ENCODE results near the gene CTNS.

The CTNS gene

DNA sequence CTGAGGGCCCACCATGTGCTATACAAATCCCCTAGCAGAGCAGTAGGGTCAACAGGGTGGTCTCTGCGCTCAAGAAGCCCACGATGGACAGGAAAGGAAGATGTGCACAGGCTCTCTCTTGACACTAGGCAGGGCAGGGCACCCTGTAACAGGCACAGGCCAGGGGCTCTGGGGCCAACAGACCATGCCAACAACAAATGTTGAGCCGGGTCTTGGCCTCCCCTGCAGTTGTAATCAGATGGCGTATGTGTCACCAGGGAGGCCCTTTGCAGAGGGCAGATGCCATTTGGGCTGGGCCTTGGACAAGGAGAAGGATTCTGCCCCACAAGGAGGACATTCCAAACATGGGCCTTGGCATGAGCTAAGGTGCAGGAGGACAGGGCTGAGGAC lies 32.7 kb upstream of the CTNS start:
- Mint-ChIP-seq H3K4me1 (no peaks in the 10 kb centered on the region), H3K27ac (no peak overlapping the region), H3K36me3 (peaks cover 4% of the 10 kb centered on the region), H3K9me3 (no peaks in the 10 kb centered on the region), H3K27me3 (no peaks in the 10 kb centered on the region), H3K4me3 (no peak overlapping the region)
- DNase-seq: no peak
- CTCF ChIA-PET: interaction anchor here (1.2 to 5.4 kb wide), 2 partner anchors 41 to 44 kb away, joined by 3 to 40 read pairs; no protein-coding TSS in a partner anchor

DNA sequence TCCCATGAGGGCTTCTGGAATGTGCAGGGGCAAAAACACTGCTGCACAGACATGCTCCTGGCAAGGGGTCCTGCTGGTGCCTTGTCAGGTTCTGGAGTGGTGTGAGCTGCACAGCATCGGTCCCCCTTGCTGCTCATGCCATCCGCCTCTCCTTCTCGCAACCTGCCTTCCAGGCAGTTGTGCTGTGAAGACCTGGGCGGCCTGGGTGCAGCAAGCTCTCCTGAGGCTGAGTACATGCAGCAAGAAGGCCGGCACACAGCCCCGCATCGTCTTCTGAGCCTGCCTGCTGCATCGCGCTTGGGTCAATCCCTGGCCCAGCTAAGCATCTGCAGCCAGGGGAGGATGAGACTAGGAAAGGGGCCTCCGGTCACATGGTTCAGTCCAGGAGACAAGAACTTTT lies 26.9 kb upstream of the CTNS start:
- Mint-ChIP-seq H3K36me3 (peaks cover 13% of the 10 kb centered on the region), H3K4me1 (no peaks in the 10 kb centered on the region), H3K9me3 (no peaks in the 10 kb centered on the region), H3K27me3 (no peaks in the 10 kb centered on the region), H3K4me3 (no peak overlapping the region), H3K27ac (no peak overlapping the region)
- CTCF ChIA-PET: no interaction called here
- no peak for DNase-seq

DNA sequence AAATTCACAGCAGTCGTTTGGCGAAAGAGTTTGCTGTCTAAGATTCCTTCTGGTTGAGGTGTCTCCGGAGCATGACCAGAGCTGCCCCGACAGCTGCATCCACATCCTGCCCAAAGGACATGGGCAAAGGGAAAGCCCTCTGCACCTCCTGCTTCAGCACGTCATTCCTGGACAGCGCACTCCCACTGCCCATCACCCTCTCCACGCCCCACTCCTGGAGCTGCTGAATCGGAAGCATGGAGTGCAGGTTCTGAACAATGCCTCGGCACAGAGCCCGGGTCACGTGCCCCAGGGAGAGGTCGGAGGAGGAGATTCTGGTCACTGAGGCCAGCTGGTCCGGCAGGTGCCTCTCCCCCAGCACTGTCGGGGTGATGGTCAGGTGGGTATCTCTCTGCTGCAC lies 26.0 kb upstream of the CTNS start:
- H3K27me3 Mint-ChIP-seq: no peaks in the 10 kb centered on the region

DNA sequence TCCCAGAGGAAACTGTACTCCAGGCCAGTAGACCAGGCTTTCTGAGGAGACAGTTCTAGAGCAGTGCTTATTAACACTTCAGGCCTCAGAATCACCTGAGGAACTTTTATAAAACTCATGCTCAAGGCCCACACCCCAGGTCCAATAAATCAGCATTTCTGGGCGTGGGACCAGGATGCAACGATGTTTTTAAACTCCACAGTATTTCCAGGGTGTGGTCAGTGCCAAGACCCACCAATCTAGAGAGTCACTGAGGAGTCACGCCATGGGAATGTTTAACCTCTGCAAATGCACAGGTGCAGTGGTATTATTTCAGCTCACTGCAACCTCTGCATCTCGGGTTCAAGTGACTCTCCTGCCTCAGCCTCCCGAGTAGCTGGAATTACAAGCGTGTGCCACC lies 23.4 kb upstream of the CTNS start:
- no peak for DNase-seq
- Mint-ChIP-seq H3K4me3 (no peak overlapping the region), H3K36me3 (peaks cover 40% of the 10 kb centered on the region), H3K4me1 (no peaks in the 10 kb centered on the region), H3K27ac (no peak overlapping the region), H3K9me3 (peaks cover 2% of the 10 kb centered on the region), H3K27me3 (no peaks in the 10 kb centered on the region)
- CTCF ChIA-PET: interaction anchor here (1.4 kb wide), 1 partner anchor 10 kb away, joined by 4 read pairs; no protein-coding TSS in a partner anchor

More for the DNA sequence above, 26.0 kb upstream of the CTNS start:
- Mint-ChIP-seq H3K4me3 (no peak overlapping the region), H3K36me3 (peaks cover 21% of the 10 kb centered on the region), H3K27ac (no peak overlapping the region), H3K9me3 (no peaks in the 10 kb centered on the region), H3K4me1 (no peaks in the 10 kb centered on the region)
- no peak for DNase-seq
- CTCF ChIA-PET: no interaction called here

DNA sequence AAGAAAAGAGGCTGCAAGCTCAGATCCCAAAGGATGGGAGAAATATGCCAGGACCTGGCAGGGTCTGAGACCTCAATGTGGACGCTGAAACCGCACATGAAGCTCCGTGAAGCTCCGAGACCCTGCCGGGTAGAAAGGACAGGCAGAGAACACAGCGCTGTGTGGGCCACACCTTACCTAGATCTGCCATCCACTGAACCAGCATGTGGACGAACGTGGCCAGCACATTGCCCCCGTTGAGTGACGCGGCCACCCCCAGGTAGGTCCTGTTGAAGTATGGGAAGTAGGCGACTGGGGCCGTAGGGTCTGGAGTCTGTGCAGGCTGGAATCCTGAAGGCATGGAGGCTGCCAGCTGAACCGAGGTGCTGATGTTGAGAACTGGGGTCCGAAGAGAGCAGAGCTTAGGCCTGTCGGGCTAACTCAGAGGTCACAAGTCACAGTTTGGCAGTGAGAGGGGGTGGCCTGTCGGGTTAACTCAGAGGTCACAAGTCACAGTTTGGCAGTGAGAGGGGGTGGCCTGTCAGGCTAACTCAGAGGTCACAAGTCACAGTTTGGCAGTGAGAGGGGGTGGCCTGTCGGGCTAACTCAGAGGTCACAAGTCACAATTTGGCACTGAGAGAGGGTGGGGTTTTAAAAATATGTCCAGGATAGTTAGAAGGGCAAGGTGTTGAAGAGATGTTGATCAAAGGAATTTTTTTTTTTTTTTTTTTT lies 21.2 kb upstream of the CTNS start:
- H3K36me3 Mint-ChIP-seq: peaks cover 50% of the 10 kb centered on the region
- H3K4me1 Mint-ChIP-seq: no peaks in the 10 kb centered on the region
- DNase-seq: no peak
- CTCF ChIA-PET: no interaction called here
- H3K27me3 Mint-ChIP-seq: no peaks in the 10 kb centered on the region
- no peak overlapping the region for H3K4me3 Mint-ChIP-seq
- peaks cover 2% of the 10 kb centered on the region for H3K9me3 Mint-ChIP-seq
- no peak overlapping the region for H3K27ac Mint-ChIP-seq

DNA sequence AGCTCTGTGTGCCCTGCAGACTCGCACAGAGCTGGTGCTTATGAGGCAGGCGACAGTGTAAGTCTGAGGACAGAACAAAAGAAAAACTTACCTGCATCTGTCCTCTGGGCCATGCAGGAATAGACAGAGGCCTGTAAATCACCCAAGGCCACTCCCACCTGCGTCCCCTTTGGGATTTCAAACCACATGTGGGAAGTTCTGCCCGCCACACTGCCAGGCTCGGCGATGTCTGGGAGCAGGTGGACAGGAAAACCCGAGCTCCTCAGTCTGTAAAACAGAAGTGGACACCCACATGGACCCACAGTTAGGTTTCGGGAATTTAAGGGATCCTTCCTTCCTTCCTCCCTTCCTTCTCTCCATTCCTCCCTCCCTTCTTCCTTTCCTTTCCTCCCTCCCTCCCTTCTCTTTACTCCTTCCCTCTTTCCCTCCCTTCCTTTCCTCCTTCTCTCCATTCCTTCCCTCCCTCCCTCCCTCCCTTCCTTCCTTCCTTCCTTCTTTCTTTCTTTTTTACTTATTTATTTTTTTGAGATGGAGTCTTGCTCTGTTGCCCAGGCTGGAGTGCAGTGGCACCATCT lies 15.3 kb upstream of the CTNS start:
- H3K4me3 Mint-ChIP-seq: no peak overlapping the region
- CTCF ChIA-PET: no interaction called here
- peaks cover 2% of the 10 kb centered on the region for H3K9me3 Mint-ChIP-seq
- H3K36me3 Mint-ChIP-seq: peaks cover 37% of the 10 kb centered on the region
- H3K27me3 Mint-ChIP-seq: no peaks in the 10 kb centered on the region
- DNase-seq: no peak
- no peak overlapping the region for H3K27ac Mint-ChIP-seq
- H3K4me1 Mint-ChIP-seq: no peaks in the 10 kb centered on the region

DNA sequence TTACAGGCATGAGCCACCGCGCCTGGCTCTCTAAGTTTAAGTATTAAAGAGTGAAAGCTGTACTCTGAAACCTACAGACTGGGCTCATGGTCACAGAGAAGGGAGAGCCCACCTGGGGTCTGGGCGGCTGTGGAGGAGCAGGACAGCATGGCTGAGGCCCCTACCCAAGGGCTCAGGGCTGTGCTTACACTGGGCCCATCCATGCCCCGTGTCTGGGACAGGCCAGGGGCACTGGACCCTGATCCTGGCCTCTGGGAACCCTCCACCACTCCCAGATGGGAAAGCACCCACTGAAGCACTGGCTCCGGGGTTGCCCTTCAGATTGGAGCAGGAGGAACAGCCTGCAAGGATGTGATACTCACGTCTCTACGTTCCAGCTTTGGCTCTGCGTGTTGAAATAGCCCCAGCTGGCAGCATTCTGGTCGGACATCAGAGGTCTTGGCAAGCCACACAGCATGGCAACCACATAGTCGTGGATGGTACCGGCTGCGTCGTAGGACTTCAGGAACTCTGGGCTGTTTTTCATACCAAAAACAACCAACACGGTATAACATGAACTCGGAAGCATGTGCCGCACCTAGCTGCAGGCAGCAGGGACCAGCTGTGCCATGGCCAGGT lies 13.5 kb upstream of the CTNS start:
- H3K27me3 Mint-ChIP-seq: no peaks in the 10 kb centered on the region
- no peak overlapping the region for H3K27ac Mint-ChIP-seq
- peaks cover 26% of the 10 kb centered on the region for H3K36me3 Mint-ChIP-seq
- no peak overlapping the region for H3K4me3 Mint-ChIP-seq
- CTCF ChIA-PET: interaction anchor here (0.7 to 1.3 kb wide), 2 partner anchors 14 to 22 kb away, joined by 3 read pairs; partner anchors contain the start of gene CTNS
- H3K4me1 Mint-ChIP-seq: no peaks in the 10 kb centered on the region
- no peaks in the 10 kb centered on the region for H3K9me3 Mint-ChIP-seq
- no peak for DNase-seq

DNA sequence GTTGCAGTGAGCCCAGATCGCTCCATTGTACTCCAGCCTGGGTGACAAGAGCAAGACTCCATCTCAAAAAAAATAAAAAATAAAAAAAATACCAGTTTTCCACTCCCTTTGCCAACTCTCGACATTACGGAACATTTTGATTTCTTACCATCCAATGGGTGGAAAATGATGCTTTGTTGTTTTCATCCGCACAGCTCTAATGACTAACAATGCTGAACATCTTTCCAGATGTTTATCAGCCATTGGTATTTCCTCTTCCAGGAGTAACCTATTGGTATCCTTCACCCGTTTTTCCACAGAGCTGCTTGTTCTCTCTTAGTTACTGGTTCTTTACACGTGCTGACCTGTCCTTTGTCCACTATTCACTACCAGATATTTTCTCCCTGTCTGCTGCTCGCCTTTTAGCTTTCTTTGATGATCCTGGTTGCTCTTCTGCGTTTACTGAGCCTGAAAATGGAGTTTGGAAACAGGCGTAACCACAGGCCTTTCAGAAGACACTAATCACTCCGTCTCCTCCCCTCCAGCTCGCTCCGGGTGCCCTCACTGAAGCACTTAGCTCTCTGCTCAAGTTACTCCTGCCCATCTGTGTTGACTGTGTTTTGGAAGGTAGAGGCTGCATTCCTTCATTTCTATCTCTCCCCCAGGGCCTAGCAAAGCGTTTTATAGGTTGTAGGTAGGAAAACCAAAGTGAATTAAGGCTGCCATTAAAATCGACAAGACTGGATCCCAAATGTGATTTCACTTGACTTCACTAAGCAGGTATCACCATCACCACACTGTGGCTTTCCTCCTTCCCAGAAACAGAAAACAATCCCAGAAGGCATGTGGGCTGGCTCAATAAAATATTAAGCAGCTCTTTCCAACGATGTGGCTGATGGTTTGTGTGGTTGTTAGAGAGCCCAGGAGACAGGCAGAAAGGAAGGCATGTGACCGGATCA lies 9.5 kb upstream of the CTNS start:
- H3K4me3 Mint-ChIP-seq: no peak overlapping the region
- H3K36me3 Mint-ChIP-seq: peaks cover 18% of the 10 kb centered on the region
- no peak overlapping the region for H3K27ac Mint-ChIP-seq
- CTCF ChIA-PET: interaction anchor here (0.9 kb wide), 1 partner anchor 21 kb away, joined by 3 read pairs; no protein-coding TSS in a partner anchor
- no peaks in the 10 kb centered on the region for H3K27me3 Mint-ChIP-seq
- no peaks in the 10 kb centered on the region for H3K4me1 Mint-ChIP-seq
- DNase-seq: no peak
- no peaks in the 10 kb centered on the region for H3K9me3 Mint-ChIP-seq

DNA sequence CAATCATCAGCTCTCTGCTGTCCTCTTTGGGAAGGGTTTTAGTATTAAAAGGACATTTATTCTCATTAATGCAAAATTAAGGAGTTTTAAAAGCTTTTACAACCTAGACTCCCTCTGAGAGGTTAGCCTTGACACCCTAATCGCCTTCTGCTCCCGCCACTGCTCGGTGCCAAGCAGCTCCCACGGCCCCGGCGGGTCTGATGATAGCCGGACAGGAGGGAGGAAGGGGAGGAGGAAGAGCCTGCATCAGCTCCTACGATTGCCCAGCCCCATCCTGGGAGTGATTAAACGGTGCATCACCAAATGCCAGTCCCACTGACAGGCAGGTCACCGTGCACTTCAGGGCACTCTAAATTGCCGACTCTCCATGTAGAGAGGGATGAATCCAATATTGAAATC lies 8.8 kb upstream of the CTNS start:
- CTCF ChIA-PET: interaction anchor here (0.9 kb wide), 1 partner anchor 20 kb away, joined by 3 read pairs; no protein-coding TSS in a partner anchor
- DNase-seq: no peak
- no peaks in the 10 kb centered on the region for H3K9me3 Mint-ChIP-seq
- H3K27ac Mint-ChIP-seq: no peak overlapping the region
- no peak overlapping the region for H3K4me3 Mint-ChIP-seq
- H3K27me3 Mint-ChIP-seq: no peaks in the 10 kb centered on the region
- peaks cover 2% of the 10 kb centered on the region for H3K4me1 Mint-ChIP-seq
- H3K36me3 Mint-ChIP-seq: peaks cover 21% of the 10 kb centered on the region

DNA sequence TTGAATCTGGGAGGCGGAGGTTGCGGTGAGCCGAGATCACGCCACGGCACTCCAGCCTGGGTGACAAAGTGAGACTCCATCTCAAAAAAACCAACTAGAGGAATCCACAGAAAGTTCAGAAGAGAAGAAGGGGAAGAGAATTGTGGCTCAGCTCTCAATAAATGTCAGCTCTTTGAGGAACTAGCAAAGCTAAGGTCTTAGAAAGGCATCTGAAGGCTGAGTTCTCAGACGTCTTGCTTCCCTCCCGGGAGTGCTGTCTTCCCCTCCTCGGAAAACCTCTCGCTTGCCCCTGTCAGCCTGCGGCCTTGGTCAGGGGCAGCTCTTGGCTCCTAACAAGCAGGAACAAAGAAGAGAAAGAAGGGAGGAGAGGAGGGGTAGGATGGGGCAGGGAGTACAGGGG lies 5.8 kb upstream of the CTNS start:
- CTCF ChIA-PET: no interaction called here
- Mint-ChIP-seq H3K36me3 (peaks cover 25% of the 10 kb centered on the region), H3K27me3 (no peaks in the 10 kb centered on the region), H3K4me1 (peaks cover 13% of the 10 kb centered on the region), H3K27ac (no peak overlapping the region), H3K4me3 (no peak overlapping the region), H3K9me3 (no peaks in the 10 kb centered on the region)
- DNase-seq: no peak

DNA sequence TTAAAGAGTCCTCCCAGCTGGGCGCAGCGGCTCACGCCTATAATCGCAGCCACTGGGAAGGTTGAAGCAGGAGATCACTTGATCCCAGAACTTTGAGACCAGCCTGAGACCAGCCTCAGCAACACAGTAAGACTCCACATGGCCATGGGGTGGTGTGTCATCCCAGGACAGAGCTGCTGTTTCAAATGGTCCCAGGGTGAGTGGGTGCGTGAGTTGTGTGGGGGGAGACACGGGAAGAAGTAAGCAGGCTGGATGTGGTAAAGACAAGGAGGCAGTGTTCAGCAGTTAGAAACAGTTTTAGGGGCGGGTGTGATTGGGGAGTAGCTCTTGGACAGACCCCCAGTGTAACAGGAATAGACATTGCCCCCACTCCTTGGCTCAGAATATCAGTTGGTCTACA lies 4.3 kb upstream of the CTNS start:
- H3K4me3 Mint-ChIP-seq: no peak overlapping the region
- CTCF ChIA-PET: interaction anchor here (1.0 to 1.3 kb wide), 2 partner anchors 11 to 16 kb away, joined by 3 read pairs; no protein-coding TSS in a partner anchor
- no peak for DNase-seq
- peaks cover 16% of the 10 kb centered on the region for H3K4me1 Mint-ChIP-seq
- H3K36me3 Mint-ChIP-seq: peaks cover 19% of the 10 kb centered on the region
- H3K27me3 Mint-ChIP-seq: no peaks in the 10 kb centered on the region
- H3K27ac Mint-ChIP-seq: no peak overlapping the region
- no peaks in the 10 kb centered on the region for H3K9me3 Mint-ChIP-seq

DNA sequence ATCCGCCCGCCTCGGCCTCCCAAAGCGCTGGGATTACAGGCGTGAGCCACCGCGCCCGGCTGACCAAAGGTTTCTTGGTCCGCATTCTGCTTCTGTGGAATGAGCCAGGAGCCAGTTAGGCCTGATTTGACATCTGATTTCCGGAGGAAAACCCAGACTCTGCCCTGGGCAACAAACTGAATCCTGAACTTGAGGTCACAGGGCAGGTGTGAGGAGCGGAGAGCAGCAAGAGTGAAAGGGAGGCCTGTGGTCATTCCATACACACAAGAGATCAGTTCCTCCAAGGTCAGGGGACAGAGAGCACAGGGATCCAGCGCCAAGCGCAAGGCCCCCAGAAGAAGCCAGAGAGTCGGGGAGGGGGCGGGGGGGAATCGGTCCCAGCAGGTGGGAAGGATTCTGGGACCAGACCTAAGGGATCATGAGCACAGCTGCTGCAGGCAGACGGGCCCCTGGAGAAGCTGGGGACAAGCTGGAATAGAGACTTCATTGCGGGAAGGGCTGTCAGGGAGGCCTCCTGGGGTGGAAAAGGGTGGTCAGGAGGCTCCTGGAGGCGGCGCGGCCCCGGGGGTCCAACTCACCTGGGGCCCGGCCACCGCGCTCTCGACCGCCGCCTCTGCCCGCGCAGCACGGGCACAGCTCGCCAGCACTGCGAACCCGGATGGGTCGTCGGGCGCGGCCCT lies 946 bp upstream of the CTNS start:
- H3K27me3 Mint-ChIP-seq: no peaks in the 10 kb centered on the region
- H3K4me3 Mint-ChIP-seq: peak overlapping the region; percentile 91
- no peak for DNase-seq
- H3K9me3 Mint-ChIP-seq: no peaks in the 10 kb centered on the region
- H3K36me3 Mint-ChIP-seq: peaks cover 17% of the 10 kb centered on the region
- CTCF ChIA-PET: interaction anchor here (0.5 to 2.5 kb wide), 3 partner anchors 12 to 788 kb away, joined by 3 to 14 read pairs (median 6); no protein-coding TSS in a partner anchor
- peak overlapping the region; percentile 95 for H3K27ac Mint-ChIP-seq
- H3K4me1 Mint-ChIP-seq: peaks cover 45% of the 10 kb centered on the region

DNA sequence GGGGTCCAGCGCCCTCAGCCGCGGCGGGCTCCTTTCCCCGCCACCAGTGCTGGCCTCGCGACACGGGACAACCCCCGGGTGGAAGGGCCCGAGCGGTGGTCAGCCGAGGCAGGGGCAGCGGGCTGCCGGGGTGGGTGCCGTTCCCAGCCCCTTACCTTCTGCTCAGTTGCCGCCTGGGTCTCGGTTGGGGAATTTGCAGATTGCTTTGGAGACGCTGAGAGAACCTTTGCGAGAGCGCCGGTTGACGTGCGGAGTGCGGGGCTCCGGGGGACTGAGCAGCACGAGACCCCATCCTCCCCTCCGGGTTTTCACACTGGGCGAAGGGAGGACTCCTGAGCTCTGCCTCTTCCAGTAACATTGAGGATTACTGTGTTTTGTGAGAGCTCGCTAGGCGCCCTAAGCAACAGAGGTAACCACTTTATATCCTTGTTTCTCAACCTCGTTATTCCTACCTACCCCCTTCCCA lies 381 bp downstream of the CTNS start:
- DNase-seq: no peak
- H3K4me3 Mint-ChIP-seq: peak overlapping the region; percentile 91
- peak overlapping the region; percentile 37 for H3K27ac Mint-ChIP-seq
- H3K9me3 Mint-ChIP-seq: no peaks in the 10 kb centered on the region
- peaks cover 57% of the 10 kb centered on the region for H3K4me1 Mint-ChIP-seq
- CTCF ChIA-PET: interaction anchor here (0.8 to 2.5 kb wide), 5 partner anchors 11 to 54 kb away, joined by 3 to 14 read pairs (median 3); no protein-coding TSS in a partner anchor
- no peaks in the 10 kb centered on the region for H3K27me3 Mint-ChIP-seq
- H3K36me3 Mint-ChIP-seq: peaks cover 19% of the 10 kb centered on the region
